ENCODE results near the gene MLEC. TPM values are rescaled to one million over a fixed set of nuclear protein-coding genes. Genes with fewer than 3 reads are reported as not detected.
A peak's percentile ranks its signal among the peaks of the same experiment; 100 is the strongest.

MLEC gene
- total RNA-seq, 2 donors from 2014 or later, result 116 to 124 TPM

DNA sequence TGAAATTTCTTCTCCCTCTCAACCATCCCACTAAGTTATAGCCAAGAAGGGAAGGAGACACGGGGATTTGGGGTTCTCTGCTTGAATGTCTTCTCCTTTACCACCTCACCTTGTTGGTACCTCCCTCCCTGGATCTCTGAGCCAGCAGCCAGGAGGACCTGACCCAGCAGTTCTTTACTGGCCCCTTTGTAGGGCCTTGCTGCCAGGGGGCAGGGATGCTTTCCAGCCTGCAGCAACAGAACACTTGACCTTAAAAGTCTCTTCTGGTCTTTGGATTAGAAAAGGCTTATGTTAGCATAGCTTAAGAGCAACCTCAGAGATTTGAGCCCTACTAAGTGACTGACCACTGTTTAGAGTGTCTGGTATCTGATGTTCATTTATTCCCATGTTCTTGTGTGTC is 10.4 kb downstream of the MLEC start:
- Histone ChIP-seq H3K36me3 (peaks cover 0 to 7% of the 10 kb centered on the region in 2 donors), H3K4me3 (no peak overlapping the region), H3K4me1 (replicated peaks) (peaks cover 2% of the 10 kb centered on the region), H3K9me3 (no peaks in the 10 kb centered on the region), H3K27ac (no peak overlapping the region), H3K27me3 (replicated peaks; ENCODE audit: insufficient read depth) (no peaks in the 10 kb centered on the region)
- intact Hi-C loops (cut with DNase I), result no loop called here
- WGBS, result 79% methylated on average over 1 of the region's 1 CpG
- no peak for DNase-seq (ENCODE audit: low spot score)
- TF ChIP-seq POLR2A (IDR thresholded peaks at IDR 0.05), result no peak
- TF ChIP-seq, protein P1, sequence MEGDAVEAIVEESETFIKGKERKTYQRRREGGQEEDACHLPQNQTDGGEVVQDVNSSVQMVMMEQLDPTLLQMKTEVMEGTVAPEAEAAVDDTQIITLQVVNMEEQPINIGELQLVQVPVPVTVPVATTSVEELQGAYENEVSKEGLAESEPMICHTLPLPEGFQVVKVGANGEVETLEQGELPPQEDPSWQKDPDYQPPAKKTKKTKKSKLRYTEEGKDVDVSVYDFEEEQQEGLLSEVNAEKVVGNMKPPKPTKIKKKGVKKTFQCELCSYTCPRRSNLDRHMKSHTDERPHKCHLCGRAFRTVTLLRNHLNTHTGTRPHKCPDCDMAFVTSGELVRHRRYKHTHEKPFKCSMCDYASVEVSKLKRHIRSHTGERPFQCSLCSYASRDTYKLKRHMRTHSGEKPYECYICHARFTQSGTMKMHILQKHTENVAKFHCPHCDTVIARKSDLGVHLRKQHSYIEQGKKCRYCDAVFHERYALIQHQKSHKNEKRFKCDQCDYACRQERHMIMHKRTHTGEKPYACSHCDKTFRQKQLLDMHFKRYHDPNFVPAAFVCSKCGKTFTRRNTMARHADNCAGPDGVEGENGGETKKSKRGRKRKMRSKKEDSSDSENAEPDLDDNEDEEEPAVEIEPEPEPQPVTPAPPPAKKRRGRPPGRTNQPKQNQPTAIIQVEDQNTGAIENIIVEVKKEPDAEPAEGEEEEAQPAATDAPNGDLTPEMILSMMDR (IDR thresholded peaks at IDR 0.05), result no peak
- no peak for TF ChIP-seq POLR2AphosphoS5 (IDR thresholded peaks at IDR 0.05)

- Histone ChIP-seq H3K27me3 (replicated peaks; ENCODE audit: insufficient read depth) (no peaks in the 10 kb centered on the region), H3K4me3 (no peak overlapping the region), H3K36me3 (peaks cover 0 to 7% of the 10 kb centered on the region in 2 donors), H3K27ac (no peak overlapping the region), H3K4me1 (replicated peaks) (no peaks in the 10 kb centered on the region), H3K9me3 (no peaks in the 10 kb centered on the region)
- intact Hi-C loops (cut with DNase I), result no loop called here
- 78% methylated on average over 3 of the region's 3 CpGs for WGBS
- no peak for DNase-seq (ENCODE audit: low spot score)
- TF ChIP-seq, protein P1 (IDR thresholded peaks at IDR 0.05), result no peak
- TF ChIP-seq POLR2A (IDR thresholded peaks at IDR 0.05) (no peak), POLR2AphosphoS5 (IDR thresholded peaks at IDR 0.05) (no peak)
Measured at GRCh38 chr12:120698665-120699064, 11.7 kb downstream of the MLEC start.

DNA sequence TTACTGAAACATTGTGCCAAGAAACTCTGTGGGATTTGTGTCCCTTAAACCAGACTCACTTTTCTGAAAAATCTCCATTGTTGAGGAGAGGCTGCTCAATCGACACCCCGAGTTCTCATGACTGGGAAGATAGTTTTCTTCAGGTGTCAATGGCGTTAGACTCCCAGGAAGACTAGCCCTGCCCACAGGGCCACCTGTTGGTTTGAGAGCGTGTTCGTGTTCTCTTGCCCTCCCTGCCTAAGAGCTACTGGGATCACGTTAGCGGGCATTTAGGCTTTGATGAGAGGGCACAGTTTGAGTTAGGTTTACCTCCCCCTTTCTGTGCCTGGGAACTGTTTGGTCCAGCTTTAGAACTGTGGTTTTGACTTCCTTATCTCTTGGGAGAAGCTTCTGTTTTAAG is 12.6 kb downstream of the MLEC start:
- no peaks in the 10 kb centered on the region for H3K9me3 ChIP-seq
- H3K4me1 ChIP-seq (replicated peaks), result no peaks in the 10 kb centered on the region
- no peak overlapping the region for H3K27ac ChIP-seq
- DNase-seq (ENCODE audit: low spot score), result no peak
- peaks cover 0 to 7% of the 10 kb centered on the region in 2 donors for H3K36me3 ChIP-seq
- H3K4me3 ChIP-seq, result no peak overlapping the region
- TF ChIP-seq, protein P1 (IDR thresholded peaks at IDR 0.05), result no peak
- no peak for TF ChIP-seq POLR2AphosphoS5 (IDR thresholded peaks at IDR 0.05)
- TF ChIP-seq POLR2A (IDR thresholded peaks at IDR 0.05), result no peak
- intact Hi-C loops (cut with DNase I), result no loop called here
- H3K27me3 ChIP-seq (replicated peaks; ENCODE audit: insufficient read depth), result no peaks in the 10 kb centered on the region
- WGBS, result 84% methylated on average over 7 of the region's 7 CpGs

GRCh38 chr12:120700886-120701285 is 13.9 kb downstream of the MLEC start:
- Histone ChIP-seq H3K4me3 (no peak overlapping the region), H3K4me1 (replicated peaks) (no peaks in the 10 kb centered on the region), H3K27ac (peak overlapping the region in 1 of 2 donors; percentile 6), H3K27me3 (replicated peaks; ENCODE audit: insufficient read depth) (no peaks in the 10 kb centered on the region), H3K36me3 (peaks cover 0 to 7% of the 10 kb centered on the region in 2 donors), H3K9me3 (no peaks in the 10 kb centered on the region)
- intact Hi-C loops (cut with DNase I), result loop anchor here (5.0 kb wide), 1 partner anchor 129 kb away; no protein-coding TSS in a partner anchor
- DNase-seq (ENCODE audit: low spot score), result peak; percentile 50
- TF ChIP-seq POLR2A (IDR thresholded peaks at IDR 0.05) (no peak), POLR2AphosphoS5 (IDR thresholded peaks at IDR 0.05) (peak; percentile 32)
- TF ChIP-seq, protein P1 (IDR thresholded peaks at IDR 0.05), result no peak
- WGBS, result 57% methylated on average over 5 of the region's 5 CpGs

DNA sequence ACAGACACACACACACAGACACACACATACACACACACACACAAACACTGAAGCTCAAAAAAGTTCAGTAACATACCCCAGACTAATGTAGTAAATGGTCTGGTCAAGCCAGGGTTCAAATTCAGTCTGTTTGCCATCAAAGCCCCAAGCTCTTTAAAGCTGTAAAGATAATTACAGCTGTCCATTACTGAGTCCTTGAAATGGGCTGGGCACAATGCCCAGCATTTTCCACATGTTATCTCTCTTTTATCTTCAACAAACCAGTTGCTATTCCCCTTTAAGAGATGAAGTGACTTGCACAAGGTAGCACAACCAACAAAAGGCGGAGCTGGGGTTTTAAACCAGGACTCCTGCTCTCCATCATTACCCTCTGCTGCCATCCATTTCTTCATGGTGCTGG is 15.7 kb downstream of the MLEC start:
- H3K36me3 ChIP-seq, result peaks cover 0 to 7% of the 10 kb centered on the region in 2 donors
- H3K4me1 ChIP-seq (replicated peaks), result no peaks in the 10 kb centered on the region
- TF ChIP-seq POLR2A (IDR thresholded peaks at IDR 0.05) (no peak), POLR2AphosphoS5 (IDR thresholded peaks at IDR 0.05) (no peak)
- TF ChIP-seq, protein P1 (IDR thresholded peaks at IDR 0.05), result no peak
- no peak overlapping the region for H3K4me3 ChIP-seq
- WGBS, result 100% methylated on average over 1 of the region's 1 CpG
- intact Hi-C loops (cut with DNase I), result loop anchor here (5.0 kb wide), 1 partner anchor 130 kb away; no protein-coding TSS in a partner anchor
- no peak overlapping the region for H3K27ac ChIP-seq
- H3K9me3 ChIP-seq, result no peaks in the 10 kb centered on the region
- no peaks in the 10 kb centered on the region for H3K27me3 ChIP-seq (replicated peaks; ENCODE audit: insufficient read depth)
- DNase-seq (ENCODE audit: low spot score), result no peak

Data from prostate gland (tissue), 2 donors.